SU-DHL-6 (cell line): ENCODE results near the gene PLIN5.

Experiments
- CTCF ChIP-seq: fragments of 200-600 bp; sonication (generic); IDR thresholded peaks from one replicate; pipeline ENCODE4 v1.5.1; 2017; ENCODE audit warnings: antibody characterized with exemption, mild to moderate bottlenecking, low read length, moderate library complexity; ENCODE audit not compliant: insufficient read depth, poor library complexity, severe bottlenecking
- EZH2phosphoT487 ChIP-seq: fragments of 200-600 bp; sonication (generic), shearing (Covaris generic); conservative IDR thresholded peaks from 2 replicates; pipeline ENCODE4 v1.6.1; 2018; ENCODE audit warnings: mild to moderate bottlenecking, antibody characterized with exemption, low read length, moderate library complexity, mixed read lengths

DNA sequence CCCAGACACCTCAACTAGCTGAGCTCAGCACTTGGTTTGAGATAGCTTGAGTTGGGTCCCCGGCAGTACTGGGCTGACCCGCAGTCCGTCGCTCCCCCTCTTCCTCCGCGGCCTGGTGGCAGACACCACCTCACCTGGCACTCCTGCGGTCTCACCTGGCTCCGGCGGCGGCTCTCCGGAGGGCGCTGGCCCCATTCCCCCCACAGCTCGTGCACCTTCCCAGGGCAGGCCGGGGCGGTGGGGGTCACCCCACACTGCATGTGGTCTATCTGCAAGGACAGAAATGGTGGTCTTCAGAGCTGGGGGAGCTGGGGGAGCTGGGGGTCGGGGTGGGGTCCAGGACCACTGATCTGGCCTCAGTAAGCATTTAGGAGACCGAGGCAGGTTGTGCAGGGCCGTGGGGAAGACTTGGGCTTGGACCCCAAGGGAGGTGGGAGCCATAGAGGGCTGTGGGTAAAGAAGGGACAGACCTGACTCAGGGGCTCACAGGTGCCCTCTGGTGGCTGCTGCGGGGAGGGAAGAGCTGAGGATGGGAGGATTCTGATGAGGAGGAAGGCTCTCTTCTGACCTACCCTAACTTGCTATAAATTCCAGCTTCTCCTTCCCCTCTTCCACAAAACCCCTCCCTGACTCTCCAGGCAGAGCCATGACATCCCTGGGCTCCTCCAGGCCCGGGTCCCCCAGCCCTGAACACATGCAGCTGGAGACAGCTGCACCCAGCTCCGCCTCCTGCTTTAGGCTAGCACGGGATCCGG, 10.0 kb downstream of the PLIN5 start:
- no peak for TF ChIP-seq CTCF
- no peak for TF ChIP-seq EZH2phosphoT487
